NCI-H526 treated with DMSO at 0.1 percent for 48 hours (cell line): Measurements from ENCODE around the gene IDH3G.
"Not testable (repeated sequence)": the region's sequence is repeated elsewhere in the genome, so short reads cannot be mapped to it uniquely, and the experiment has no call there.

Source experiments
- DNase-seq: peaks from one replicate; lab custom pipeline; 2025; lab: John Stamatoyannopoulos, UW

The IDH3G gene

DNA sequence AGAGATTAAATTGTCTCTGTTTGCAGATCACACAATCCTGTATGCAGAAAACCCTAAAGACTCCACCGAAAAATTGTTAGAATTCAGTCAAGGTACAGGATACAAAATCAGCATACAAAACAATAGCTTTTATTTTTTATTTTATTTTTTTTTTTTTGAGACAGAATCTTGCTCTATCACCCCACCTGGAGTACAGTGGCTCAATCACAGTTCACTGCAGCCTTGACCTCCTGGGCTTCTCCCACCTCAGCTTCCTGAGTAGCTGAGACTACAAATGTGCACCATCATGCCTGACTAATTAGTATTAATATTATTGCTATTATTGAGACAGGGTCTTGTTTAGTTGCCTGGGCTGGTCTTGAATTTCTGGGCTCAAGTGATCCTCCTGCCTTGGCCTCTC is 39.0 kb downstream of the IDH3G start:
- no peak for DNase-seq

DNA sequence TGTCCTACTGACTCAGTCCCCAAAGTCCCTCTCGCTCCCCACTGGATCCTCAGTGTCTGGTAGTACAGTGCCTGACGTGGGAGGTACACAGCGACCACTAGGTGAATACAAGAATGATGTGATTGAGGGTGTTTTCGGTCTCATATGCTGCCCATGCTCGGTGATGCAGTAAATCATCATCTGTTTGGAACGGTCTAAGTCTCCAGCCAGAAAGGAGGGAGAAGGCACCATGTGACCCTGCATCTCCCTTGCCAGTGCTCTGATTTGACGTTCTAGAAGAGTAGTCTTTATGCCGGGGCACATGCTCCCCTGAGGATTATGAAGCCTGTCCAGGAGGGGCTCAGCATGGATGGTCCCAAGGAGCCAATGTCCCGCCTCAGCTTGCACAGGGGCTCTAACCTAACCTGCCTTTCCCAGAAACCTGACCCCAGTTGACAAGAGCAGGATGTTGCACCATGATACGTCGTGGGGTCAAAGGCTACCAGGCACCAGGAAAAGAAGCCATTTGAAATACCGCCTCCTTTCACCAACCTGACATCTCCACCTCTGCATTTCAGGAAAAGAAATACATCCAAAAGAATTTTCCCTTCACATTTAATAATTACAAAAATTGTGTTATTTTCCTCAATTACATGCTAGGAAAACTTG is 43.9 kb downstream of the IDH3G start:
- no peak for DNase-seq

- DNase-seq: not testable (repeated sequence)
Observed at GRCh38 chrX:153749017-153749416, 45.2 kb downstream of the IDH3G start.

DNA sequence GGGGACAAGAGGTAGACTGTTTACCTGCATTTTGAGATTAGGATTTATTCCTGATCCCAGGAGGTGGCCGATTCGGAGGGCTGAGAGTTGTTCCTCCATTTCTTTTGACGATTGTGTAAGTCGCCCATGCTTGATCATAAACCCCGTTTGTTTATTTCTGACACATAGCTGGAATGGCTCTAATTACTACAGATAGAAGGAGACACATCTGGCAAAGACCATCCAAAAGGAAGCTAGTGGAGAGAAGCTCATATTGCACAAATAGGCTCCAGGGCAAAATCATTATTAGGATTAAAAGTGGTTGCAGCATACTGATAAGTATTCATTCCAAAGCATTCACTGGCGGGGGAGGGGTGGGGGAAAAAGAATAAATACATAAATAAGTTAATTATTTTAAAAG is 47.2 kb downstream of the IDH3G start:
- DNase-seq: not testable (repeated sequence)

DNA sequence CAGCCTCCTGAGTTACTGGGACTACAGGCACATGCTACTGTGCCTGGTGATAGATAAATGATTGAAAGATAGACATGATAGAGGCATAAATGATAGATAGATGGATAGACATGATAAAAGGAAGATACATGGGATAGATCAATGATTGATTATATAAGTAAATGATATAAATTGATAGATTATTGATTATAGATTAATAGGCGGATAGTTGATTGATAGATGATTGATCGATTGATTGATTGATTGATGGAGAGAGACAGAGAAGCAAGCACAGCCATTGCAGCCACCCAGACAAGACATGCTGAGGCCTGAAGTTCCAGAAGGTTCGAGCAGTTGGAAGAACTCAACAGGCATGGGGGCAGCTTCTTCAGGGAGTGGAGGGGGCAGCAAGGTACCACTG is 47.8 kb downstream of the IDH3G start:
- DNase-seq: no peak

DNA sequence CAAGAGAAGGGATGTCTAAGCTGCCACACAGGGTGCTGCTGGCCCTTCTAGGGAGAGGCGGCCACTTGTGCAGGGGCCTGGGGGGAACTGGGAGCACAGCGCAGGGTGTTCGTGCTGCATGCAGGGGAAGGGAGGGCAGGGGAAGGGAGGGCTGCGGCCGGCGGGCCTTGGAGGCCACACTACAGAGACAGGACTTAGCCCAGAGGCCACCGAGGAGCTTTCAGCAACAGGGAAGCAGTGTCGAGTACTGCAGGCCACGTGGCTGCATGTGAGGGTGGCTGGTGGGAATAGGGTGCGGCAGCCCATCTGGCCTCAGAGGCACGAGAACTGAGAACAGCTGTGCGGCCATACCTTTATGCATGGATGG is 49.1 kb downstream of the IDH3G start:
- DNase-seq: not testable (repeated sequence)

DNA sequence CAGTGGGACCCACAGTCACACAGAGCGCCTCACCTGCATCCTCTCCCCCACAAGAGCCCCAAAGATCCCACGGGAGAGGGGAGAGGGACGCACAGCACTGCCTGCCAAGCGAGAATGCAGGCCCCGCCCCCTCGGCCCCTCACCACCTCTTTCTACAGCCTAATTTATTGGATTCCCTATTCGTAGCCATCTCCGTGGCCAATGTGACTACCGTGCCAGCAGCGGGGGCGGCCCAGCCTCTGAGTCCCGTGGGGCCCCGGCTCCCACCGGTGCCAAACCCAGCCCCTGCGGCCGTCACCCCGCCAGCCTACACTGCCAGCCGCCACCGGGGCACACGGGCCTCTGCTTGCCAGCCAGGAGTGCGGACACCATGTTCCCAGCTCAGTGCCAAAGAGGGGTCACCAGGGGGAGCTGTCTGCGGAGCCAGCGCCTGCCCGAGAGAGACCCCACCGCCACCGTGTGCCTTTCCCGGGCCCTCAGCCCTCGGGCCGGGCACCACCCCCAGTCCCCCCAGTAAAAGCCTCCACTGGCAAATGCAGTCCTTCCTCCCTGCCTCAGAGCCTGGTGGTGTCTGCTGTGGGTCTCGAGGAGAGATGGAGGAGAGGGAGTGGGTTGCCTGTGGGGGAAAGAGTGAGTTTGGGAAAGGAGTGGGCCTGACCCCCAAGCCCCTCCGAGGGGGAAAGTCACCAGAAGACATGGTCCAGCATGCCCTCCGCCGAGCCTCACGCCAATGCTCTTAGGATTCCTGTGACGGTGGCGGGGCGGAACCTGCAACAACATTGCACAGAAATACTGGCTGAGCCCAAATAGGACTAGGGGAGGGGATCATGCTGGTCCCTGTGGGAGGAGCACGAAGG is 49.7 kb downstream of the IDH3G start:
- peak; percentile 18 for DNase-seq

DNA sequence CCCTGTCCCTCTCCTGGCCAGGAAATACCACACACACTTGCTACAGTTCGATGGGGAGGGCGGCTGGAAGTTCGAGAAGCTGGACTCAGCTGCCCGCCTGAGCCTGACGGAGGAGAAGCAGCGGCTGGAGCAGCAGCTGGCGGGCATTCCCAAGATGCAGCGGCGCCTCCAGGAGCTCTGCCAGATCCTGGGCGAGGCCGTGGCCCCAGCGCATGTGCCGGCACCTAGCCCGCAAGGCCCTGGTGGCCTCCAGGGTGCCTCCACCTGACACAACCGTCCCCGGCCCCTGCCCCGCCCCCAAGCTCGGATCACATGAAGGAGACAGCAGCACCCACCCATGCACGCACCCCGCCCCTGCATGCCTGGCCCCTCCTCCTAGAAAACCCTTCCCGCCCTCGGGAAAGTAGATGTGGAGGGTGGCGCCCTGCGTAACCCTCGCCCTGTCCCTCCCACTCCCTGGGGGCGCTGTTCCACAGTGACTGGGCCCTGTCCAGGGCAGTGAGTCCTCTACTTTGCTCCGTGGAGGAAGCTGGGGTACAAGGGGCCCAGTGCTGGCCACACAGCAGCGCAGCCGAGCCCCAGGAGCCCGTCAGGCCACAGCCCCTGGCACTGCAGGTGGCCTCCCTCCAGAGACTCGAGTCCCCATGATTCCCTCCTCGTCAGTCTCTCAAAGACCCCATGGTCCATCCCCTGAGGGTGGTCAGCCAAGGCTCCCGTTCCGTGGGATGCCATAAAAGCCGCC is 50.5 kb downstream of the IDH3G start:
- DNase-seq: peak; percentile 20

DNA sequence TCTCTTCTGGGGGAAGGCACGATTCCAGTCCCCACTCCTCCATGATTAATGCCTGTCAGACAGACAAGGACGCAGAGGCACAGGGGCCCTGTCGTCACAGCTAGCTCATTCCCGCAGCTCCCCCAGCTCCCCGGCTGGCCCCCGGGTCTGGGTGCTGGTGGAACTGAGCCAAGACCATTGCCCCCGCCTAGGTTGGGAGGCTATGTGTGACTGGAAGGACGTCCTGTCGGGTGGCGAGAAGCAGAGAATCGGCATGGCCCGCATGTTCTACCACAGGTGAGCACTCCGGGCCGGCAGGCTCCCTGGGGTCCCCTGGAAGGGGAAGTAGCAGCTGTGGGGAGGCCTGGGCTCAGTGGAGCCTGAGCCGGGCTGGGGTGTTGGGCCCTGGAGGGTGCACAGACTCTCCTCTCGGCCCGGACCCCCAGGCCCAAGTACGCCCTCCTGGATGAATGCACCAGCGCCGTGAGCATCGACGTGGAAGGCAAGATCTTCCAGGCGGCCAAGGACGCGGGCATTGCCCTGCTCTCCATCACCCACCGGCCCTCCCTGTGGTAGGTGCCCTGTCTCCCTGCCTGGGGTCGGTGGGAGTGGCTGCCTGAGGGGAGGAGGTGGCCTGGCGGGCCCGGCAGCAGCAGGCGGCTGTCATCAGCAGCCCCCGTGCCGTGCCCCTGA is 51.2 kb downstream of the IDH3G start:
- not testable (repeated sequence) for DNase-seq

- DNase-seq: not testable (repeated sequence)
Observed at GRCh38 chrX:153742111-153742510, 52.1 kb downstream of the IDH3G start.

GRCh38 chrX:153741446-153741845 is 52.7 kb downstream of the IDH3G start:
- DNase-seq: no peak

DNA sequence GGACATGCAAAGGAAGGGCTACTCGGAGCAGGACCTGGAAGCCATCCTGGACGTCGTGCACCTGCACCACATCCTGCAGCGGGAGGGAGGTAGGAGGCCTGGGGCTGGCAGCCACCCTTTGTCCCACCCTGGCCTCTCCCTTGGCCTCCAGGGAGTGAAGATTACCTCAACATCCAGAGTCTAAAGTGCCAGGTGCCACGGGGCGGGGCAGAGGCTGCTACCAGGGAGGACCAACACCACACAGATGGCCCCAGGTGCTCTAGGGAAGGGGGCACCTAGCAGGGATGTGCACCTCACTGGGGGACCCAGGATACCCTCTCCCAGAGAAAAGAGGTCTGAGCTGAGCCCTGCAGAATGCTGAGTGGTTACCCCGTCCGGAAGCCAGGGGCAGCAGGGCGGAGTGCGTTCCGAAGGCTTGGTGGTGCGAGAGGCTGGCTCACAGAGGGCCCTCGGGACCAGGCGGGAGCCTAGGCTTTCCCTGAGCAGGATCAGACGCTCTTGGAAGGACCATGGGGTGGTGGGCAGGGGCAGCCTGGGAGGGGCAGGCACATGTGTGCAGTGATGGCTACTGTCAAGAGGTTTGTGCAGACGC is 53.4 kb downstream of the IDH3G start:
- no peak for DNase-seq

GRCh38 chrX:153739754-153740486 is 54.3 kb downstream of the IDH3G start:
- no peak for DNase-seq

- no peak for DNase-seq
Observed at GRCh38 chrX:153738056-153738605, 56.0 kb downstream of the IDH3G start.

- DNase-seq: no peak
Observed at GRCh38 chrX:153736871-153737441, 57.2 kb downstream of the IDH3G start.

DNA sequence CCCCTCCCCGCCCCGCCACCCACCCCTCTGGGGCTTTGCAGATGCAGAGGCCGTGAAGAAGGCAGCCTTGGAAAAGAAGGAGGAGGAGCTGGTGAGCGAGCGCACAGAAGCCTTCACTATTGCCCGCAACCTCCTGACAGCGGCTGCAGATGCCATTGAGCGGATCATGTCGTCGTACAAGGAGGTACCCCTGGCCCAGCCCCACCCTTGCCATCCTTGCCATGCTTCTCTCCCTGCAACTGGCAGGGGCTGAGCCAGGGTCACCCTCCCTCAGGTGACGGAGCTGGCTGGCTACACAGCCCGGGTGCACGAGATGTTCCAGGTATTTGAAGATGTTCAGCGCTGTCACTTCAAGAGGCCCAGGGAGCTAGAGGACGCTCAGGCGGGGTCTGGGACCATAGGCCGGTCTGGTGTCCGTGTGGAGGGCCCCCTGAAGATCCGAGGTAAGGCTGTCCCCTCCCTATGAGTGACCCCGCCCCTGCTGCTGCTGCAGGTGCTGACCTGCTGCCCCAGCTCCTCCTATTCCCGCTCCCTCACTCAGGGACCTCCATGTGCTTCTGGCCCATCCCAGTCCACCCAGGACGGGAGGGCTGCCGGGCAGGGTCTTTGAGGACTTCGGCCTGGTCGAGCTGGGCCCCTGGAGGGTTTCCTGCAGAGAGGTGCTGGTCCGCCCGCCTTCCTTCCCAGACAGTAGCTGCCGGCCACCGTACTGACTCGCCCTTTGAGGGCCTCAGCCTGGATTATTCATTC is 57.9 kb downstream of the IDH3G start:
- no peak for DNase-seq
